Stimulated activated naive CD8-positive, alpha-beta T cell treated with anti-CD3 and anti-CD28 coated beads, Interleukin-15, amount 100 ng/mL, for 72 hours (primary cell): ENCODE data around the gene CALCOCO1.

Source experiments
- ATAC-seq: fragments of 150-1000 bp; cut with Tn5 transposase; 2 replicates; pipeline ENCODE4 v1.10.0; 2021; ENCODE audit warnings: mild to moderate bottlenecking, moderate library complexity
- DNase-seq, 2 donors: peaks; one replicate each; pipeline ENCODE4 v3.0.0; 2021 to 2022
- H3K27ac Mint-ChIP-seq, 2 donors: one replicate each; pipeline ENCODE4 v1.8.0; 2022; ENCODE audit warnings: mild to moderate bottlenecking in 2 of 2, mixed read lengths in 2 of 2, moderate library complexity in 2 of 2
- H3K27me3 Mint-ChIP-seq: one replicate; pipeline ENCODE4 v1.8.0; 2022; ENCODE audit warnings: mixed read lengths
- H3K4me1 Mint-ChIP-seq: one replicate; pipeline ENCODE4 v1.8.0; 2022; ENCODE audit warnings: mild to moderate bottlenecking, mixed read lengths
- H3K4me3 Mint-ChIP-seq, 2 donors: one replicate each; pipeline ENCODE4 v1.8.0; 2022; ENCODE audit warnings: mild to moderate bottlenecking in 2 of 2, mixed read lengths in 2 of 2, moderate library complexity in 1 of 2
- H3K9me3 Mint-ChIP-seq, 2 donors: one replicate each; pipeline ENCODE4 v1.8.0; 2022; ENCODE audit warnings: mixed read lengths in 2 of 2

The CALCOCO1 gene

DNA sequence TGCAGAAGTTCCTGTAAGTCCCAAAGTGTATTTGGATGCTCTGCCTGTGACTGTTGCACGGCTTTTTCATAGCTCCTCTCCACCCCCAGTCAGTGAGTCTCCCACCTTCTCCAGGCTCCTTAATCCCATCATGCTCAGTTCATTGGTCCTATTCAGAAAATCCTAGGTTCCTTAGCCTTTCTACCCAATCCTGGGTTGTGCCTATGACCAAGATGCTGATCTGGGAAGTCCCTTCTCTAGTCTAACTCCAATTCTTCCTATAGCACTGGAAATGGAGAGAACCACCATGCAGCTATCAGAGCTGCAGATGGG is 16.8 kb upstream of the CALCOCO1 start:
- H3K4me3 Mint-ChIP-seq, result no peak overlapping the region
- peaks cover 23% of the 10 kb centered on the region for H3K4me1 Mint-ChIP-seq
- no peak overlapping the region for H3K27ac Mint-ChIP-seq
- no peak for ATAC-seq
- H3K27me3 Mint-ChIP-seq, result no peaks in the 10 kb centered on the region
- no peaks in the 10 kb centered on the region for H3K9me3 Mint-ChIP-seq
- no peak for DNase-seq

DNA sequence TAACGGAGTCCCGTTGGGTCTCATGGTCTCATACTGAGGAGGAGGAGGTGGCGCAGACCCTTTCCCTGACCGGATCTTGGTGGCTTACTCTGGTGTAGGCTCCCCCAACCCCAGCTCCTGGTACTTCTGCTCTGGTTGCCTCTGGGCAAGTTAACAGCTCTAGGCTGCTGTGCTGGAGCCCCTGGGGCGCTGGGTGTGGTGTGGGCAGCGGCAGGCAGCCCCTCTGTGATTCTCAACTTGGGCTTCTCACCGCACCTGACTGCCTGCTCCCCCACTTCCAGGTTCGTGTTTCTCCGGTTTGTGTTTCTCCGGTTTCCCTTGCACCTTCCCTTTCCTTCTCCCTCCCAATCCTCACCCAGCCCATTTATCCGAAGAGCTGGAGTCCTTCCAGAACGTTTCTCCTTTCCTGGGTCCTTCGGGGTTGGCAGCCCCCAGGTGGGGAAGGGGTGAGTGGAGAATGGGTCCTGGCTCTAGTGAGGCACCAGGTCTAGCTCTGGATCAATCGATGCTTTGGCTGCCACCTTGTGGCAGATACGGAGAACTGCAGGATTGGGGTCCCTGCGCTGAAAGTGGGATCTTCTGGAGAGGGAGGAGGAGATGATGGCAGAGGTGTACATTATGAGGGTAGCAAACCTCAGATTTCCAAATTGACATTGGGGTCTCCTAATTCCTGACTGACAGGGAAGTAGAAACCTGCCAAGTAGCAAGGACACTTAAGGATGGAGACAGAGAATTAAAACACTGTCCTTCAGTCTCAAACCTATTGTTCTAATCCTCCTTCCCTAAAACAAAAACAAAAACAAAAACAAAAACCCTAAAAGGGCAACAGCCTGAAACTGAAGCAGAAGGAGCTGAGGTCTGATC is 16.2 kb upstream of the CALCOCO1 start:
- H3K4me3 Mint-ChIP-seq, result peak overlapping the region; percentile 53 to 67

GRCh38 chr12:53740130-53740491 is 12.9 kb upstream of the CALCOCO1 start:
- H3K9me3 Mint-ChIP-seq, result no peaks in the 10 kb centered on the region
- H3K4me3 Mint-ChIP-seq, result no peak overlapping the region
- peaks cover 31% of the 10 kb centered on the region for H3K4me1 Mint-ChIP-seq
- DNase-seq (no peak), ATAC-seq (no peak)
- no peak overlapping the region for H3K27ac Mint-ChIP-seq
- H3K27me3 Mint-ChIP-seq, result peaks cover 11% of the 10 kb centered on the region

More for the DNA sequence above, 16.2 kb upstream of the CALCOCO1 start:
- H3K27ac Mint-ChIP-seq, result no peak overlapping the region
- ATAC-seq (peak; percentile 70), DNase-seq (peak; percentile 59 to 65)
- H3K4me1 Mint-ChIP-seq, result peaks cover 29% of the 10 kb centered on the region
- no peaks in the 10 kb centered on the region for H3K9me3 Mint-ChIP-seq
- no peaks in the 10 kb centered on the region for H3K27me3 Mint-ChIP-seq

DNA sequence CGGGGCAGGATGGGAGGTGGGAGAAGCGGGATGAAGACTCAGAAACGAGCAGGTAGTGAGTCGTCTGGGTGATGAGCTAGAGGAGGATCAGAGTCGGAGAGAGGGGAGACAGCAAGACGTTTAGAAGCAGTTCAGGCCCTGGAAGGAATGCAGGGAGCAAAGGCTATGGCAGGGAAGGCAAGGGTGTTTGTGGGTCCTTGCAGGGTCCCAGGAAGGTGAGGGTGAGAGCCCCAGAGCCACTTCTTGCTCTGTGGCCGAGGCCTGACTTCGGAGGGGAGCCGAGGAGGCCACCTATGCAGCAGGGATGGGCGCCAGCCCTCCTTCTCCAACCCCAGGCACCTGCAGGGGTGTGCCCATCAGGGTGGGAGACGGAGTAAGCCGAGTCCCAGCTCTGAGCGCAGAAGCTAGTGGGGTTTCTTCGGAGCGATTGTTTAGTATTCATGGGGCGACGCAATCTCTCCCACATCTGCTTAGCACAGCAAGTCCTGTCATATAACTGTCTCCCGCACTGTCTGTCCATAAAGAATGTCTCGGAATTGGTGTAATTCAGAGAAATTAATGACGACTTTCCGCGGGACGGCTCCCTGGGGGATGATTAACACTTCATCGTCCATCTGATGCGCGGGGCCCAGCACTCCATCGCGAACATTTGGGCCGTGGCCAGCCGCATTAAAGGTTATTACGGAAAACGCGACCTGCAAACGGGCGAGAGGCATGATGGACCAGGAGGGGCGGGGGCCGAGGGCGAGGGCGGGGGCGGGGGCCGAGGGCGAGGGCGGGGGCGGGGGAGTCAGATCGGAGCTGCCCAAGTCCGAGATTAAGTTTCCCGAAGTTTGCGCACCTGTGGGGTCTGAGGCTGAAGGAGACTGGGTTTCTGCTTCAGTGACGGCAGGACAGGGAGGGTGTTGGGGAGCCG is 12.2 kb upstream of the CALCOCO1 start:
- H3K4me1 Mint-ChIP-seq, result peaks cover 31% of the 10 kb centered on the region
- ATAC-seq, result peak; percentile 19
- H3K4me3 Mint-ChIP-seq, result peak overlapping the region; percentile 79
- no peak for DNase-seq
- H3K27ac Mint-ChIP-seq, result no peak overlapping the region
- peaks cover 16% of the 10 kb centered on the region for H3K27me3 Mint-ChIP-seq
- H3K9me3 Mint-ChIP-seq, result no peaks in the 10 kb centered on the region

GRCh38 chr12:53738406-53739213 is 11.4 kb upstream of the CALCOCO1 start:
- Mint-ChIP-seq H3K4me1 (peaks cover 34% of the 10 kb centered on the region), H3K4me3 (peak overlapping the region; percentile 79), H3K9me3 (no peaks in the 10 kb centered on the region), H3K27ac (peak overlapping the region in 1 of 2 donors; percentile 29), H3K27me3 (peaks cover 16% of the 10 kb centered on the region)
- DNase-seq, result peak in 1 of 2 donors; percentile 38
- ATAC-seq, result peak; percentile 70

GRCh38 chr12:53737951-53738405 is 10.7 kb upstream of the CALCOCO1 start:
- DNase-seq (no peak), ATAC-seq (no peak)
- H3K9me3 Mint-ChIP-seq, result no peaks in the 10 kb centered on the region
- H3K27me3 Mint-ChIP-seq, result peaks cover 16% of the 10 kb centered on the region
- no peak overlapping the region for H3K27ac Mint-ChIP-seq
- H3K4me1 Mint-ChIP-seq, result peaks cover 30% of the 10 kb centered on the region
- H3K4me3 Mint-ChIP-seq, result peak overlapping the region; percentile 79

DNA sequence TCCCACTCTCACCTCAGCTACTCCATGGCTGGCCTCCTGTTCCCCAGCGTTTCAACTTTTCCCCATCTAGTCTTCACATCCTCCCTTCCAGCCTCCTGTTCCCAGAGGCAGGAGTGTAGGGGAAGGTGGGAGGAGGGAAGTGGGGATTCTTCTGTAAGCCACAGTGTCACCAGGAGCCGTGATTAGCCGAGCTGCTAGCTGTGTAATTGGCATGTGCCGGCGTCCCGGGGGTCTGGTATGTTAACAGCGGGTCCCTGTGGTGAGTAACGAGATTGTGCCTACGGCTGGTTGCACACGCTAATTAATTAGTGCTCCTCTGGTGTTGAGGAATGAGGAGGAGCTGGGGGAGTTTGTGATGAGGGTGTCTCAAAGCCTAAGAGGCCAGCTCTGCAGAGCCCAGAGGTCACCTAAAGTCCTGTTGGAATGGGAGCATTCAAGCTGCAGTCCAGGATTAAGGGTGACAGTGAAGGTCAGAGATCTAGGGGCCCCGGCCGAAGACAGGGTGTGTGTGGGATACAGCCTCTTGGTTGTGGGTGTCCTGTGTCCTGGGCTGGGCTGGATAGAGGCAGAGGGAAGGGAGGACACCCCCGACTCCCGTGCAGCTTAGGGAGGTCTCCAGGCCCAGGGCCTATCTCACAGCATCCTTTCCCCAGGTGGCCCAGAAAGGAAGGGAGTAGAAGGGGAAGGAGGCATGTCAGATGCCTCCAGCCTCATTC is 10.0 kb upstream of the CALCOCO1 start:
- Mint-ChIP-seq H3K27me3 (peaks cover 16% of the 10 kb centered on the region), H3K27ac (no peak overlapping the region), H3K9me3 (no peaks in the 10 kb centered on the region), H3K4me3 (no peak overlapping the region), H3K4me1 (peaks cover 27% of the 10 kb centered on the region)
- ATAC-seq (no peak), DNase-seq (no peak)

DNA sequence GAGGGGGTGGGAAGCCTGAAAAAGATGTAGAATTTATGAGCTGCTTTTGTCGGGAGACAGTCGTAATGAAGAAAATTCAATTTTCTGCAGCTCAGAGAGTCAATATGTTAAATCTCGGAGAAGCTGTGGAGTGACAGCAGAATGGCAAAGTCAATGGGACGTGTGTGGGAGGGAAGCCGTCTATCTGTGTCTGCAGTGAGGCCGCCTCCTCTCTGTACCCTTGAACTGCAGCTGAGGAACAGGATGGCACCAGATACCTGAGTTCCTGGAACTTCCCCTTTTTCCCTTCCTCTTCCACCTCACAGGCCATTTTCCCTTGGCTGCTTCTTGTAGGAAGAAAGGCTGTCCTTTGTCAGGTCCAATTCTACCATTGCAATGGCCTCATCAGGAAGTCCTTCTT is 9.3 kb upstream of the CALCOCO1 start:
- ATAC-seq (no peak), DNase-seq (no peak)
- Mint-ChIP-seq H3K27me3 (peaks cover 16% of the 10 kb centered on the region), H3K9me3 (no peaks in the 10 kb centered on the region), H3K4me1 (peaks cover 27% of the 10 kb centered on the region), H3K27ac (no peak overlapping the region), H3K4me3 (no peak overlapping the region)

- Mint-ChIP-seq H3K9me3 (no peaks in the 10 kb centered on the region), H3K27me3 (peaks cover 16% of the 10 kb centered on the region), H3K4me3 (no peak overlapping the region), H3K27ac (no peak overlapping the region), H3K4me1 (peaks cover 27% of the 10 kb centered on the region)
- DNase-seq, result no peak
- ATAC-seq, result no peak
Measured at GRCh38 chr12:53735556-53735955, 8.3 kb upstream of the CALCOCO1 start.

DNA sequence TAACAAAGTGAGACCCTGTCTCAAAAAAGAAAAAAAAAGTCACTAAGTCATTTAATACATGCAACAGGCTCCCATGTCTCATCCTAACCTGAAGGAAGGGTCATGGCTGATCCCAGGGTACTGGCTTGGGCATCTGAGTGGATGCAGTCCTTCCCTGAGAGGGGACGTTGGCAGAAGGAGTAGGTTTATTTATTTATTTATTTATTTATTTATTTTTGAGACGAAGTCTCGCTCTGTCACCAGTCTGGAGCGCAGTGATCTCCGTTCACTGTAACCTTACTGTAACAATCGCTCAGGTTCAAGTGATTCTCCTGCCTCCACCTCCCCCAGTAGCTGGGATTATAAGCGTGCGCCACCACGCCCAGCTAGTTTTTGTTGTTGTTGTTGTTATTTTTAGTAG is 7.2 kb upstream of the CALCOCO1 start:
- peaks cover 16% of the 10 kb centered on the region for H3K27me3 Mint-ChIP-seq
- no peak overlapping the region for H3K4me3 Mint-ChIP-seq
- no peak for DNase-seq
- no peak overlapping the region for H3K27ac Mint-ChIP-seq
- H3K9me3 Mint-ChIP-seq, result no peaks in the 10 kb centered on the region
- H3K4me1 Mint-ChIP-seq, result peaks cover 23% of the 10 kb centered on the region
- ATAC-seq, result no peak

- no peak overlapping the region for H3K4me3 Mint-ChIP-seq
- H3K4me1 Mint-ChIP-seq, result peaks cover 17% of the 10 kb centered on the region
- DNase-seq, result no peak
- peaks cover 16% of the 10 kb centered on the region for H3K27me3 Mint-ChIP-seq
- H3K9me3 Mint-ChIP-seq, result no peaks in the 10 kb centered on the region
- no peak overlapping the region for H3K27ac Mint-ChIP-seq
- ATAC-seq, result no peak
Measured at GRCh38 chr12:53733807-53734200, 6.6 kb upstream of the CALCOCO1 start.

GRCh38 chr12:53733051-53733806 is 6.0 kb upstream of the CALCOCO1 start:
- peaks cover 16% of the 10 kb centered on the region for H3K27me3 Mint-ChIP-seq
- no peak overlapping the region for H3K4me3 Mint-ChIP-seq
- ATAC-seq, result no peak

GRCh38 chr12:53729644-53730043 is 2.4 kb upstream of the CALCOCO1 start:
- H3K4me3 Mint-ChIP-seq, result no peak overlapping the region
- peaks cover 1% of the 10 kb centered on the region for H3K27me3 Mint-ChIP-seq
- DNase-seq (no peak), ATAC-seq (no peak)
- no peaks in the 10 kb centered on the region for H3K9me3 Mint-ChIP-seq
- H3K4me1 Mint-ChIP-seq, result peaks cover 33% of the 10 kb centered on the region
- H3K27ac Mint-ChIP-seq, result peak overlapping the region in 1 of 2 donors; percentile 34

More at GRCh38 chr12:53733051-53733806, 6.0 kb upstream of the CALCOCO1 start:
- H3K9me3 Mint-ChIP-seq, result no peaks in the 10 kb centered on the region
- H3K4me1 Mint-ChIP-seq, result peaks cover 15% of the 10 kb centered on the region
- no peak overlapping the region for H3K27ac Mint-ChIP-seq
- no peak for DNase-seq

- DNase-seq (no peak), ATAC-seq (no peak)
- Mint-ChIP-seq H3K4me3 (peak overlapping the region; percentile 92), H3K9me3 (no peaks in the 10 kb centered on the region), H3K4me1 (peaks cover 28% of the 10 kb centered on the region), H3K27me3 (no peaks in the 10 kb centered on the region), H3K27ac (peak overlapping the region; percentile 89 to 94)
Measured at GRCh38 chr12:53728206-53728605, 954 bp upstream of the CALCOCO1 start.
